Measurements from ENCODE around the gene CCDC85C. TPM values are rescaled to one million over a fixed set of nuclear protein-coding genes. Genes with fewer than 3 reads are reported as not detected.
A peak's percentile ranks its signal among the peaks of the same experiment; 100 is the strongest.

The CCDC85C gene
- total RNA-seq, 1 experiment from 2014 or later, result 35.8 TPM

DNA sequence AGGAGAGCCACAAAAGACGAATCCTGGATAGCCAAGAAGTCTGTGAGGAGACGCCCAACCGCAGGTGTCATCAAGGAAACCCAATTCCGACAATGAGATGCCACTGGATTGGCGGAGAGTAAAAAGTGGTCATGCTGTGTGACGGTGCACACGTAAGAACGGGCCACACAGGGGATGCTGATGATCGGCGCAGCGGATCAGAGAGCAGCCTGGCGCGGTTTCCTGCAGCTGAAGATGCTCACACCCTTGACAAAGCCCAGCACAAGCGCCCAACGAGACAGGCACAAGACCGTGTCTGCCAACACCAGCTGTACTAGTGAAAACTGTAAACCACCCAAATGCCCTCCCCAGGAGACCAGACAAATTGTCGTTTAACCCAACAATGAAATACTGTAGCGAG lies 55.8 kb downstream of the CCDC85C start (continued):
- TF ChIP-seq, protein P1, sequence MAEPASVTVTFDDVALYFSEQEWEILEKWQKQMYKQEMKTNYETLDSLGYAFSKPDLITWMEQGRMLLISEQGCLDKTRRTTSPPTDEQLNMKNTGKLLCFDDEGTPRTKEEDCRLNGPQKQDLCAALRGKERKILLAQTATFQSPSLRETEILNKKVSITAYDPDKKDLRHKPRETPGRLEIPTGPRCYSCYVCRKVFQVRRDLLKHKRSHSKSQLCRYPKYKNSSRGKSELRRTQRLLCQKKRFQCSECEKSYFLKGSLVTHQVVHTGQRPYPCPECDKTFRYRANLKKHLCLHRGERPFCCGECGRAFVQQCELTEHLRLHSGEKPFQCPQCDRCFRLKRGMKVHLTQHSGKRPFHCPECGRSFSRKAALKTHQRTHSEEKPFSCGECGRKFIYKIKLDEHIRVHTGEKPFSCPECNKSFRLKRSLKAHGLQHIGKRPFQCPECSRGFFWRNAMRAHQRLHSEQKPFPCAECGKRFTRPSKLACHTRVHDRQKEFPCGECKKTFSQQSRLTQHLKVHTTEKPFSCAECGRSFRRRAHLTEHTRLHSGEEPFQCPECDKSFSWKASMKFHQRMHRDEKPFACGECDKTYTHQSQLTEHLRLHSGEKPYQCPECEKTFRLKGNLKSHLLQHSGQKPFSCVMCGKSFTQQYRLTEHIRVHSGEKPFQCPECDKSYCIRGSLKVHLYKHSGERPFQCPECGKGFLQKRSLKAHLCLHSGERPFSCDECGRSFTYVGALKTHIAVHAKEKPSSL (CRISPR knock-in tag; conservative IDR thresholded peaks at IDR 0.05), result no peak
- no peak for TF ChIP-seq ZNF263 (CRISPR knock-in tag; IDR thresholded peaks at IDR 0.05; ENCODE audit: low read depth)
- TF ChIP-seq ELF4 (CRISPR knock-in tag; IDR thresholded peaks at IDR 0.05; ENCODE audit: low read depth), result no peak
- TF ChIP-seq ETV6 (CRISPR knock-in tag; IDR thresholded peaks at IDR 0.05), result no peak

DNA sequence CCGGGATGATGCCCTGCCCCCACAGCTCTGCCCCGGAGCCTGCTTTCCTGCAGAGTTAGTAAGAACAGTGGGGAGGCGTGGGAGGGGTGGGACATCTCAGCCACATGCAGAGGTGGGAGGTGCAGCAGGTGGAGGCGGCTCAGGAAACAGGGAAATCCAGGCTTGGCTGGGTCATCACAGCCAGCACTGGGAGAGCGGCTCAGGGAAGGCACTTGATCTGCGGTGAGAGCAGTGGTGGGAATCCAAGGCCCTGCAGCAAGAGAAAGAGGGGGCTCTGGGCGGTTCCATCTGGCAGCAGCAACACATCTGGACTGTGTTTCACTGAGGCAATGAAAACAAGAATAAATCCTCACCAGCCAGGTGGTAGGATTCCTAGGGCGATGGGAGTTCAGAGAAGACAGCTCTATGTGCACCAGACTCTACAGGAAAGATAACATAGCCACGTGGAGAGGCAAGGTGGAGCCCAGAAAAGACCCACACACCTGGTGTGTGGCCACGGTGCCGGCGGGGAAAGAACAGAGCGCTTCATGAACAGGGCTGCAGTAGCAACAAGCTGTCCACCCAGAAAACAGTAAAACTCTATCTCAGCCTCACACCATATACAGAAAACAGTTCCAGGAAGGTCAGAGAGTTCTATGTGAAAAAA lies 57.6 kb downstream of the CCDC85C start:
- Mint-ChIP-seq H3K4me3 (no peak overlapping the region), H3K36me3 (no peaks in the 10 kb centered on the region), H3K9me3 (no peaks in the 10 kb centered on the region), H3K27ac (peak overlapping the region; percentile 76), H3K27me3 (ENCODE audit: low read depth) (no peaks in the 10 kb centered on the region; the same call in 1 of the 2 replicates), H3K4me1 (peaks cover 60% of the 10 kb centered on the region)
- ChIA-PET CTCF (interaction anchor here (1.0 to 2.4 kb wide), 2 partner anchors 8 to 56 kb away, joined by 3 to 8 read pairs; no protein-coding TSS in a partner anchor), POLR2A (no interaction called here)
- ATAC-seq (peak; percentile 66), DNase-seq (ENCODE audit: low spot score) (peak; percentile 50)
- TF ChIP-seq PRDM15 (CRISPR knock-in tag; IDR thresholded peaks at IDR 0.05) (0 out of 2 replicates have a peak, but pooled peaks have one; percentile 32), TEAD1 (CRISPR knock-in tag; IDR thresholded peaks at IDR 0.05) (no peak)

GRCh38 chr14:99545586-99545985 lies 58.4 kb downstream of the CCDC85C start:
- no peak for DNase-seq (ENCODE audit: low spot score)
- no peaks in the 10 kb centered on the region; the same call in 1 of the 2 replicates for H3K27me3 Mint-ChIP-seq (ENCODE audit: low read depth)
- H3K4me3 Mint-ChIP-seq, result no peak overlapping the region
- no peak for ATAC-seq
- no peak overlapping the region for H3K27ac Mint-ChIP-seq
- peaks cover 57% of the 10 kb centered on the region for H3K4me1 Mint-ChIP-seq
- CTCF ChIA-PET, result interaction anchor here (0.9 to 1.3 kb wide), 4 partner anchors 11 to 119 kb away, joined by 3 to 4 read pairs (median 3); no protein-coding TSS in a partner anchor
- H3K9me3 Mint-ChIP-seq, result no peaks in the 10 kb centered on the region
- no peak for TF ChIP-seq ZBTB43 (CRISPR knock-in tag; IDR thresholded peaks at IDR 0.05)
- TF ChIP-seq ELF4 (CRISPR knock-in tag; IDR thresholded peaks at IDR 0.05; ENCODE audit: low read depth), result no peak
- TF ChIP-seq ZBTB21 (CRISPR knock-in tag; IDR thresholded peaks at IDR 0.05; ENCODE audit: borderline replicate concordance), result no peak
- POLR2A ChIA-PET, result no interaction called here
- no peaks in the 10 kb centered on the region for H3K36me3 Mint-ChIP-seq

- no peaks in the 10 kb centered on the region for H3K9me3 Mint-ChIP-seq
- no peak overlapping the region for H3K4me3 Mint-ChIP-seq
- ChIA-PET CTCF (interaction anchor here (0.8 to 2.3 kb wide), 5 partner anchors 11 to 120 kb away, joined by 3 to 7 read pairs (median 3); no protein-coding TSS in a partner anchor), POLR2A (no interaction called here)
- H3K36me3 Mint-ChIP-seq, result no peaks in the 10 kb centered on the region
- peak overlapping the region; percentile 70; the same call in 1 of the 2 replicates for H3K27ac Mint-ChIP-seq
- ATAC-seq (no peak), DNase-seq (ENCODE audit: low spot score) (no peak)
- H3K4me1 Mint-ChIP-seq, result peaks cover 54% of the 10 kb centered on the region
- H3K27me3 Mint-ChIP-seq (ENCODE audit: low read depth), result no peaks in the 10 kb centered on the region; the same call in 1 of the 2 replicates
- TF ChIP-seq ZNF138 (CRISPR knock-in tag; conservative IDR thresholded peaks at IDR 0.05) (no peak), SMAD3 (CRISPR knock-in tag; IDR thresholded peaks at IDR 0.05; ENCODE audit: borderline replicate concordance) (no peak), IRF2 (CRISPR knock-in tag; IDR thresholded peaks at IDR 0.05; ENCODE audit: borderline replicate concordance, low read depth) (no peak), KAT7 (CRISPR knock-in tag; IDR thresholded peaks at IDR 0.05; ENCODE audit: borderline replicate concordance) (no peak), ZSCAN18 (CRISPR knock-in tag; IDR thresholded peaks at IDR 0.05) (no peak), ZBTB43 (CRISPR knock-in tag; IDR thresholded peaks at IDR 0.05) (no peak)
- TF ChIP-seq, protein P2, sequence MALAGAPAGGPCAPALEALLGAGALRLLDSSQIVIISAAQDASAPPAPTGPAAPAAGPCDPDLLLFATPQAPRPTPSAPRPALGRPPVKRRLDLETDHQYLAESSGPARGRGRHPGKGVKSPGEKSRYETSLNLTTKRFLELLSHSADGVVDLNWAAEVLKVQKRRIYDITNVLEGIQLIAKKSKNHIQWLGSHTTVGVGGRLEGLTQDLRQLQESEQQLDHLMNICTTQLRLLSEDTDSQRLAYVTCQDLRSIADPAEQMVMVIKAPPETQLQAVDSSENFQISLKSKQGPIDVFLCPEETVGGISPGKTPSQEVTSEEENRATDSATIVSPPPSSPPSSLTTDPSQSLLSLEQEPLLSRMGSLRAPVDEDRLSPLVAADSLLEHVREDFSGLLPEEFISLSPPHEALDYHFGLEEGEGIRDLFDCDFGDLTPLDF (CRISPR knock-in tag; IDR thresholded peaks at IDR 0.05), result no peak
- TF ChIP-seq, protein P3, sequence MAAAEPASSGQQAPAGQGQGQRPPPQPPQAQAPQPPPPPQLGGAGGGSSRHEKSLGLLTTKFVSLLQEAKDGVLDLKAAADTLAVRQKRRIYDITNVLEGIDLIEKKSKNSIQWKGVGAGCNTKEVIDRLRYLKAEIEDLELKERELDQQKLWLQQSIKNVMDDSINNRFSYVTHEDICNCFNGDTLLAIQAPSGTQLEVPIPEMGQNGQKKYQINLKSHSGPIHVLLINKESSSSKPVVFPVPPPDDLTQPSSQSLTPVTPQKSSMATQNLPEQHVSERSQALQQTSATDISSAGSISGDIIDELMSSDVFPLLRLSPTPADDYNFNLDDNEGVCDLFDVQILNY (CRISPR knock-in tag; IDR thresholded peaks at IDR 0.05), result no peak
These were observed 59.0 kb downstream of the CCDC85C start for GRCh38 chr14:99544991-99545390.
